DMS53 treated with DMSO at 0.1 percent for 48 hours (cell line): Measurements from ENCODE around the gene PTPRD.
"Not testable (repeated sequence)": the region's sequence is repeated elsewhere in the genome, so short reads cannot be mapped to it uniquely, and the experiment has no call there.

Source experiments
- DNase-seq: peaks from one replicate; lab custom pipeline; 2025; ENCODE audit not compliant: unreplicated experiment; lab: John Stamatoyannopoulos, UW

Gene PTPRD

DNA sequence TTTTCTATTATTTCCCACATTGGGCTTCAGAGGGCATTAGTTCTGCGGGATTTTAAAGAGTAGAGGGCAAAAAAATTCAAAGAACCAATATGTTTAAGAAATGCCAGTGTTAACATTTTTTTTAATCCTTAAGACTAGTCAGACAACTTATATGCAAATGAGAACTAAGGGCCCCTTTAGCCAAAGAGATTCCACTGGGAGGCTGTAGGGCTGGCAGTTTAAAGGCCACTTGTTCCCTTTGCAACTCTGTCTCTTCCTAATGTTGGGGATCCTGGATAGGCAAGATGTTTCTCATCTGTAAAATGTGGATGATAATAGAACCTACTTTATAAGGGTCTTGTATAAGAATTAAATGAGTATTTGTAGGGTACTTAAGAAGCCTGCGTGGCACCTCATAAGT, 1395.9 kb downstream of the PTPRD start:
- no peak for DNase-seq

DNA sequence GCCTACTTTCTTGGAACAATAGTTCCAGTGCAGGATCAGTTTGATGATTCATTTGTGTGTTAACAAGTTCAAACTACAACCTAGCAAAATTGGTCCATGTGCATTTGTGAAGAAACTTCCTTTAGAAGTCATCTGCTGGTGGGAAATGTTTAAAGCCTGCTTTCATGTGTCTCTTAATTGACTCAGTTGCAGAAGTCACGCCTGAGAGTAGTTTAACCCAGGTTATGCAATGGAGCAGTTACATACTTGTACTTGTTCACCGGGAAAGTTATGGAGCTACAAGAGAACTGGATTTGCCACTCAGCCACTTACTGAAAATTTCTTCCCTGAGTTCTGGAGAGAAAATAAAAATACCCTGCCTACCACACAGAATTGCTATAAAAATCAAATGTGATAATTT, 1397.8 kb downstream of the PTPRD start:
- DNase-seq: peak; percentile 55

DNA sequence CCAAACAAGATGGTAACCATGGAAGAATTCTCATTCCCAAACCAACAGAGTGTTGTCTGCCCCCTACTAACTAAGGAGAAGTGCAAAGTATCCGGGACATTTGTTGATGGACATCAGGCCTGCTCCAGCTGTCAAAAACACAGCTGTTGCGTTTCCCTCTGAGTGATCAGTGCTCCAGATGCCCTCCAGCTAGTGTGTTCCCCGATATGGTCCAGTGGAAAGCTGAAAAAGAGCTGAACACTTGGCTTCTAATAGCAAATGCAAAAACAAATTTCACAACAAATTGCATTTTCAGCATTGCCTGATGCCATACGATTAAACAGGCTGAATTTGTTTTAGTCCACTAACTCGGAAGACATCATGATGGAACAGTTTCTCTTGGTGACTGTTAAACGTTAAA, 1398.7 kb downstream of the PTPRD start:
- DNase-seq: peak; percentile 11

DNA sequence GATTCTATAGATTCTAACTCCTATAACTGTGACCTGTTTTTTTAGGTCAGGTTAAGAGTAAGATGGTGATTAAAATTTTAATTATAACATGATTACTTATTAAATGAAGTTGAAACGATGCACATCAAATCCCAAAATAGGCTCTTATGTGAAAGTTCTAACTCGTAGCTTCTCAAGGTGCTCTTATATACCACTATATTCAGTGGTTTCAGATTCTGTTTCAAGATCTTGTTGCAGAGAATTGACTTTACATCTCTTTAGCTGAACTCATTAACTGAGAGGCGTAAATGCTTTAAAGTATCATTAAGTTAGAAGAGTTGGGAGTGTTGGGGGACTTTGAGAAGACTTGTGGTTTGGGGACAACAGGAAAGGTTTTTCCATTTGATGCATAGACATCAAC, 1399.8 kb downstream of the PTPRD start:
- DNase-seq: no peak

DNA sequence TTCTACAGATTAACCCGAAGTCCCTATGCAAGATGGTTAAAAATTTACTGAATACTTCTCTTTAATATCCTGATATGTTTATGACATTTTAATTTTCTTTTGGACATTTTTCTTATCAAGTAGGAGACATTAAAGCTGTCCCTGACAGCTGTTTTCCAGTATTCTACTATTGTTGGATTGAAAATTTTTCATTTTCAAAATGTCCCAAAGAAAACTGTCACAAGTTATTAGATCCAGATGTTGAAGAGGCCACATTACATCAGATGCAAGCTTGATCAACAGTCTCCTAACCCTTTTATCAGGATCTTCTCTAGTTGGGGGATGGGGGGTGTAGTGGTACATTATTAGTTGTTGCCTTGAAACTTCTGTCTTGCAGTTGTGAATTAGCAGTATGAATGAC, 1410.5 kb downstream of the PTPRD start:
- DNase-seq: no peak

DNA sequence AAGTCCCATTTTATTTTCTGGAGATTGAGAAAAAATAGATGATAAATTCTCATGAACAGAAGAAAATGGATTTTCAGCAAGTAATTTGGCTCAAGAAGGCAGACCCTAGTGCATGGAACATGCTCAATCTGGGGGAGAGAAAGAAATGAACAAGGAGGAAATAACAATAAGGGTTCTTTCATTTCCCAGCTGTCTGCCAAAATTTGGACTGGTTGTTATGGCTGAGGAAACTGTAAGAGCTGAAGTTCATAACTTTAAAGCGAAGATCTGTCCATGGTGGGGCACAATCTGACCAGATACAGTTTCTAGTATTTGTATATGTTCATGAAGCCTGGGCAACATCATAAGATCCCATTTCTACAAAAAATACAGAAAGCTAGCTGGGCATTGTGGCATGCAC, 1426.7 kb downstream of the PTPRD start:
- DNase-seq: no peak

DNA sequence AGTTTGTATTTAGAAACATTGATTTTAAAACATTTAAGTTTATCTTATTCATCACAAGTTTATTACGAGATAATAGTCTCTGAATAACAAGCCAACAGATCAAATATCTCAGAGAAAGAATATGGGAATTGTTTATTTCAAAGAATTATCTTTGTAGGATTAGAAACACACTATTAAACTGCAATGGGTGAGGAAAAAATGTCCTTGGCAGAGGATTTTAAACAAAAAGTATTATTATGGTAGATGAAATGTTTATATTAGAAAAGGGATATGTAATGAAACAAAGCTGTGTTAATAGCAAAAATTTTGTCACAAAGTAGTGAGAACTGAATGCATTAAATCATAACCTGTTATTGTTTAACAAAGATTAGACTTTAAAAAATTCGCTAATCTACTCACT, 1430.4 kb downstream of the PTPRD start:
- DNase-seq: no peak

DNA sequence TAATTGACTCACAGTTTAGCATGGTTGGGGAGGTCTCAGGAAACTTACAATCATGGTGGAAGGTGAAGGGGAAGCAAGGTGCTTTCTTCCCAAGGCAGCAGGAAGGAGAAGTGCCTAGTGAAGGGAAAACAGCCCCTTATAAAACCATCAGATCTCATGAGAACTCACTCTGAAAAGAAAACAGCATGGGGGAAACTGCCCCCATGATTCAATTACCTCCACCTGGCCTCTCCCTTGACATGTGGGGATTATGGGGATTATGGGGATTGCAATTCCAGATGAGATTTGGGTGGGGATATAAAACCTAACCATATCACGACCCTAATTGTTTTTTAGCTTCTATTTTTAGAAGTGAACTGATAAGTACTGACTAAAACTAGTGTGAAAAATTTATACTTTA, 1435.7 kb downstream of the PTPRD start:
- DNase-seq: no peak

DNA sequence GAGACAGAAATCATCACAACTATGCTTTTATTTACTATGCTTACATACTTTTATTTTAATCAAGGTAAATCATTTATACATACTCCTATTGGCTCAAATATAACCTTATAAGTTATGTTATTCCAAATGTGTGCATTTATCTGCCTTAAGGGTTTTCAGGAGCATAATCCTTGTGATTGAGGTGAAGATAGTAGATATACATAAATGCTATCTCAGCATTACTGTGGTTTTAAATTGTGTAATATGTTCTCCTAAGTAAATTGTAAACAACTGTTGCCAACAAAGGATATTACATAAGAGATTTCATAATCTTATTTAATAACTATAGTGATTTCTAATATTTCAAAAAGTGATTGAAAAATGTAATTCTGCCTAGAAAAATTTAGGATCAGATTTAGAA, 1438.4 kb downstream of the PTPRD start:
- no peak for DNase-seq

DNA sequence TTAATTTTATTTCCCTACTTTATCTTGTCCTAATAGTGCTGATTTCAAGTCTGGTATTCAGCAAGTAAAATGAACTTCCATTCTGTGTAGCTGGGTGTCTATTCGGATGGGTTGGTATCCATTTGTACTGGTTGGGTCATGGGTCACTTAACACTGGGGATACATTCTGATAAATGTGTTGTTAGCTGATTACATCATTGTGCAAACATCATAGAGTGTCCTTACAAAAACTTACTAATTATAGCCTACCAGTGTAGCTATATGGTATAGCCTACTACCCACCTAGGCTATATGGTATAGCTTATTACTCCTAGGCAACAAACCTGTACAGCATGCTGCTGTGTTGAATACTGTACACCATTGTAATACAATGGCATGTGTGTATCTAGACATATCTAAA, 1439.5 kb downstream of the PTPRD start:
- peak; percentile 68 for DNase-seq

DNA sequence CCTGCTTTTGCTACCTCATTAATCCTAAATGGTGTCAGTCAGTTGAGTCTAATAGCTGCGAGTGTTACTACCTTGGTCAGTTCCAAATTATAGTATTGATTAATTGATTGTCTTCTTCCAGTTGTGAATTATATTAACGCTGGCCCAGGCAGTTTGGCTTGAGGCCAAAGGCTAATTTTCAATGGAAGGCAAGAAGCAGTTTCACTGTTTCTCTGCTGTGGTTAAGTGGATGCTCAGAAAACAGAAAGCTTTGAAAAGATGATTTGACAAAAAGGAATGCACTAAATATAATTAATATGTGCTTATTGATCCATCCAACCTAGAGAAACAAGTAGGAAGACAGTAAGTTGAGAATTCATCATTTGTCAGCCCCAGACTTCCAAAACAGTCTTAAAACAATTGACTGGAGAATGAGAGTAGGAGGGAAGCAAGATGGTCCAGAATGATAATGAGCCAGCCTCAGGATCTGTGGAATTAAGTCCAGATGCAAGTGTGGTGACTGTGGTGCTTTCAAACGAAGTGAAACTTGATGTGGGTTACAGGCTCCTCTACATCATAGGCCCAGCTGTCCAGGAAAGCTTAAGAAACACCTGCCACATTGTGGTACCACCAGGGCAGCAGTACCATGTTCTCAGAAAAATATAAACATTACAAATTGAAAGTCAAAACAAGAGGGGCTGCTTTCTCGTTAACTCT, 1442.2 kb downstream of the PTPRD start:
- DNase-seq: no peak

DNA sequence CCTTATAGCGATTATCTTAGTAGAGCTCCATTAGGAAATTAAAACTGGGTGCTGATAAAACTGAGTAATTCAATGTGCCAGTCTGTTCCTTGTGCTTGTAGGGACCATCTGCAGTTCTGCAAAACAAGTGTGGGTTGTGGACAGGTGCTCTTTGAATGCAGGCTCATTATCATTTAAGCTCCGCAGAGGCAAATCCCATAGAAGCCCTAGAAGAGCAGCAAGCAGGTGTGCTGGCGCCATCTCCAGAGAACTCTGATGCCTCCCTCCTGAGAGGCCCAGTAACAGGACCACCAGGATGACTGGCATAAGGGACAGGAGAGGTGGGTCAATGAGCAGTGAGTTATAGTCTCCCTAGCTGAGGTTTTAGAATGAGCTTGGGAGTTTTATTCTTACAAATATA, 1470.8 kb downstream of the PTPRD start:
- peak; percentile 9 for DNase-seq

DNA sequence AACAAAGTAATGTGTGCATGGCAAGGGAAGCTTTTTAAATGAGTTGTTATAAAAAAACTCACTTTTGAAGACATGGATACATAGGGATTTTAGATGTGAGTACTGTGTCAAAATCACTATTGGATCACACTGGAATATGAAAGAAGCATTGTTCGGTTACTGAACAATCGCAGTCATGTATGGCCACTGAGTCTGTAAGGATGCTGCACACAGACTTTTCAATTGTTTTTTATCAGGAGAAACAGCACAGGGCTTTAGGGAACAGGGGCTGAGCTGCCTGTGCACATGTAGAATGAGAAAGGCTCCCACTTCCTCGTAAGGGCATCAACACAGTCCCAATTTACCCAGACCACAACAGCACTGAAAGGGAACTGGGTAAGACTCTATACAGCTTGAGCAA, 1479.3 kb downstream of the PTPRD start:
- DNase-seq: no peak

DNA sequence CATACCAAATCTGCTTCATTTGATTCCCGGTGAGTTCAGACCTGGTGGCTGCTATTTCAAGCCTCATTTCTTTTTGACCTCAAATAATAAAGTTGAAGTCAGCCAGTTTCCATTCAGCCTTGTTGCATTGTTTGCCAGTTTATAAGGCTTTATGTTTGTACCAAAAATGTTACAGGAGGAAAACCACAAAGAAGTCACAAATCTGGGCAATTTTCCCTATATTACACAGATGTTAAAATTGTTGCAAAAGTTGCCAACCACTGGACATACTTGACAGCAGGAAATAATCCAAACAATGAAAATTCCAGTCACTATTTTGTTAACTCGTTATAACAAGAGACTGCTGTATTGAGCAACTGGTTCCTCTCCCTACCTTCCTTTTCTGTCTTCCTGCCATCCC, 1488.2 kb downstream of the PTPRD start:
- DNase-seq: no peak

DNA sequence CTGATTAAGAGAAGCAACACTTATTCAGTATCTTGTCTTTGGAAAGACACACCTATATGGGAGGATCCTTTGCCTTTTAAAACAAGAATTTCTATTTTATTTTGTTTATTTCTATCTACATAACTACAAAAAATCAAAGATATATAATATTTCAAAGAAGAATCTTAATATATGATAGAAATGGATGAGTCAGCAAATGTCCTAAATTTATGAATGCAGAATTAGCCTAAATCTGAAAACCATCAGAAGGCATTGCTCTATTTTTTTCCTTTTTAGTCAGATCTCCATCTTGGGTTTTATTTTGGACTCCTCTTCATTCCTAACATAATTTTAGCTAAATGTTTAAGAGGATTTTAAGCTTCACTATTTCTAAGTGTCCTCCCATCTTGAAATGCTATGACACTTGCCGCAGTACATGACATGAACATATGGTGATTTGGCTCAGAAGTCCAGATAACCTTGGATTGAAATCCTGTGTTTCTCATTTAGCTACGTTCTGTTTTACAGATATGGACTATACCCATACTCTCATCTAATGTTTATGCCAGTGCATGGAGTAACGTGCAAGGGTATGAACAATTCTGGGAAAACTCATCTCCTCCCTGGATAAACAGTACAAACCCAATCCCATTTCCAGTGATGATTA, 1490.4 kb downstream of the PTPRD start:
- no peak for DNase-seq

DNA sequence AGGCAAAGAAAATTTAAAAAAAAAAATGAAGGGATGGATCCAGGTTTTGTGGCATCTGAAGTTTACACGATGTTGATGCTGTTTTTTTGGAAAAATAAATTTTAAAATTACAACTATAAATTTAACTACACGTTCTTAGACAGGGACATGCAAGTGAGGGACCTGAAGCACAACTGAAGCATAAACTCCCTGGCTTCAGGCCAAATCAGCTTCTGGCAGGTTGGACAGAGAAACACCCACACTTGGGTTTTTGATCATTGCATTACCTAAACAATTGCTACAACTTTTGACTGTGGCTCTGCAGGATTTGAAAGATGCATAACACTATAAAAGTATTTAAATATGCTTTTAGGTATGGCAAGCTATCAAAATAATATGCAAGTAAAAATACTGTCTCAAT, 1494.9 kb downstream of the PTPRD start:
- no peak for DNase-seq

DNA sequence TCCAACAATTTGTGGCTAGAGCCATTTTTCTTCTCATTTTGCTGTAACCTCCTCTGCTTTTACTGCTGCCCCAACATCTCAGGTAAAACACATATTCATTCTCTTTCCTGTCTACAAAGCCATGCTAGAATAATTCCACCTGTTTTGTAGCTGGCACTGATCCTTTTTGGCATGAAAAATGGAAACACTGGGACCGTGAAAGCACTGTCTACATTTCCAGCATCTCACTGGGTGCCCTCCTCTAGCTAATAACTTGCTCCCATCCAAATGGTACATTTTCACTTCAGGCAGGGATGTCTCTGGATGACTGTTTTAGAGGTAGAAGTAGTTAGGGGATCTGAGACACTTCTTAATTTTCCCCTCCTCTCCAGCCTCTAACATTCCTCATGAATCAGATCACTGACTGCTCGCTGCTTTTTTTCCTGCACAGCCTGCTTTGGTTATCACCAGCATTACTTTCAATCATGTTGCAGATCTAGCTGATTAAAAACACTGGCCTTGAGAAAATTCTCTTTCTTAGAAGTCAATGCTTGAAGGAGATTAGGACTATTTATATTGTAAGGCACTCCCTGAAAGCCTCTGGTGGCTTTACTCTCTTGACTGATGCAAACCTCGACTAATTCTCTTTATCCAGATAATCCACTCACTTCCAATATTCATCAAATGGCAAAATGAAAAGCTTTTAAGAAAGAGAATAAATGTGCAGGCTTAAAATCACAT, 1500.6 kb downstream of the PTPRD start:
- DNase-seq: no peak

DNA sequence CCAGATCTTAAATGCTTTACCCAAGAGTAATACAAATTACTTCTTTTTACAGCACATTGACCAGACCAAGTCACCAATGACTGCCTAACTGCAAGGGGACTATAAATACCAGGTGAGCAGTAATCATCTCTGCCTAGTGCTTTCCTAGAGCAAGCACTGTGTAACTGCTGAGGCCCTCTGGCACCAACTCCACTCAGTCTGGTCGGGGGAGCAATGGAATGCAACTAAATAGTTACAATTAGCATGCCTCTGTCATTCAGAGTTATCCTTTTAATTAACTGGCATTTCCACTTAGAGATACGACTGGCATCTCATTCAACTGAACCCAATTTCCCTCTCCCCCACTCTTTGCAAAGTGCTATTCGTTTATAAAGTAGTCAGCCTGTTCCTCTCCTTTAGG, 1504.2 kb downstream of the PTPRD start:
- DNase-seq: no peak

DNA sequence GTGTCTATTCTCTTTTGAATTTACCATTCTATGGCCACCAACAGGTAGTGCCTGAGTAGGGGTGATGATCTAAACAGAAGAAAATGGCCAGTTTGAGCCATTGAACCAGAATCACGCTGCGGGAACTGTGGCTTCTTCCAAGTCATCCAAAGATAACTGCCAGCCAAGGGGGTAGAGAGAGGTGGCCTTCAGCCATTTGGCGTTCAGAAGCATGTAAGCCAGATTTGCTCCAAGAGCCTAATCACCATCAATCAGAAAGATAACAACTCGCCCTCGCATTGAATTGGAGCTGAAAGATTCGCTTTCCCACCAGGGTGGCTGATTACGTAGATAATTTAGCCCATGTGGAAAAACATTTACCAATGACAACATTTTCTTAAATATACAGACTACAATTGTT, 1510.5 kb downstream of the PTPRD start:
- no peak for DNase-seq

DNA sequence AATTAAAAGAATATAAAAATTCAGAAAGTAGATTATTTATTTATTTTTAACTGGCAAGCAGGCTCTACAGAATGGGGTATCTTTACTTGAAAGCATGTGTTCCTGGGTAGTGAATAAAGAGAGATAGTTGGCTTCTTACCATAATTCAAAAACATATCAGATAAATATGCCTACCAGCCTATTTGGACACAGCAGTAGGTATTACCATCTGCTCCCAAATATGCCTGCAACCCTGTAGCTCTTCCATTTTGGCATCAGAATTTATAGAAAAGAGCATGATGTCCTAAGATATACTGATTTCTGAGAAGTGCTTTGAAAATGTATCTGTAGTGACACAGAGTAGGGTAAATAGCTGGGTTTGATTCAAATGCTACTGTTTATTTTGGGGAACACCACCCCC, 1512.7 kb downstream of the PTPRD start:
- no peak for DNase-seq

DNA sequence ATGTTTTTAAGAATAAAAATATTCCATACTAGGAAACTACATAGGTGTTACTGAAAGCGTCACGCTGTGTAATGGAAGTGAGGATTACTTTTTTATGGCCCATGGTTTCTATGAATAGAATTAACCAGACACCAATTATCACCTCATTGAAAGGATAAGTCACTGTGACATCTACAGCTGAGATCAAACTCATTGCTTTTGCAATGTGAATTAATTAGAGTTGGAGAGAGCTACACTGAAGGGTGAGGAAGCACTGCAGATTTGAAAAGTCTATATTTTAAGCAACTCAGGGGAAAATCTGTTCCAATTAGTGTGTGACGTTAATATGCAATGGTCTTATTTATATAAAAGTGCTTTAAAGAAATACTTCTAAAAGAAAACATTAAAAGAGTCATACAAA, 1513.2 kb downstream of the PTPRD start:
- DNase-seq: no peak

DNA sequence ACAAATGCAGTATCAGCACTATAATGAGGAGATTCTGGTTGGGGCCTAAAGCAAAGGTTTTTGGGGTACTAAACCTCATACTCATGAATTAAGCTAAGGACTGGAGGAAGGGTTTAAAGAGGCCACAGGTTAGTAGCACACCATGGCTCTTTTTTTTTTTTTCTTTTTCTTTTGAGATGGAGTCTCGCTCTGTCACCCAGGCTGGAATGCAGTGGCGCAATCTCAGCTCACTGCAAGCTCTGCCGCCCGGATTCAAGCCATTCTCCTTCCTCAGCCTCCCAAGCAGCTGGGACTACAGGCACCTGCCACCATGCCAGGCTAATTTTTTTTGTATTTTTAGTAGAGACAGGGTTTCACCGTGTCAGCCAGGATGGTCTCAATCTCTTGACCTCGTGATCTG, 1515.5 kb downstream of the PTPRD start:
- DNase-seq: not testable (repeated sequence)
